ENCODE data around the gene CHGA.

Gene CHGA

DNA sequence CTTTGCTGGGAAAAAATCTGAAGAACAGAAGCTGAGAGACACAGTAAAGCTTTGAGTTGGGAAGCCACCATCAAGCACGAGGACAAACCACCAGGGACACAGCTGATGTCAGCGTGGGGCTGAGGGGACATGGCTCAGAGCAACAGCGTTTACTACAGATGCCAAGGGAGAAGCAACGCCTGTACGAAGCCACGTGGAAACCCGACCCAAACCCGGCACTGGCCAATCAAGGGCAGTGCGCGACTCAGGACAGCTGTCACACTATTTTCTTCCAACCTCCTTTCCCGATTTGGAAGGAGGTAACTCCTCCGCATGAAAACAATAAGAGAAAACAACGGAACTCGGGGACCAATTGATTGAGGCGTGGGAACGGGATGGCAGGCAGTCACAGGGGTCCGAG lies 20.2 kb upstream of the CHGA start:
- no peak for TF ChIP-seq CTCF (IDR thresholded peaks at IDR 0.05; ENCODE audit: low read depth, low read length, missing control alignments)
- in situ Hi-C loops (cut with HindIII; ENCODE audit: low sequenced_read_pairs) = no loop called here
- DNase-seq (ENCODE audit: low read depth) = no peak
- H3K4me3 ChIP-seq (ENCODE audit: low read depth, low read length) = no peak overlapping the region

- no peak for DNase-seq (ENCODE audit: low read depth)
- in situ Hi-C loops (cut with HindIII; ENCODE audit: low sequenced_read_pairs) = no loop called here
- no peak overlapping the region for H3K4me3 ChIP-seq (ENCODE audit: low read depth, low read length)
- no peak for TF ChIP-seq CTCF (IDR thresholded peaks at IDR 0.05; ENCODE audit: low read depth, low read length, missing control alignments)
Observed at GRCh38 chr14:92903359-92903758, 19.6 kb upstream of the CHGA start.

DNA sequence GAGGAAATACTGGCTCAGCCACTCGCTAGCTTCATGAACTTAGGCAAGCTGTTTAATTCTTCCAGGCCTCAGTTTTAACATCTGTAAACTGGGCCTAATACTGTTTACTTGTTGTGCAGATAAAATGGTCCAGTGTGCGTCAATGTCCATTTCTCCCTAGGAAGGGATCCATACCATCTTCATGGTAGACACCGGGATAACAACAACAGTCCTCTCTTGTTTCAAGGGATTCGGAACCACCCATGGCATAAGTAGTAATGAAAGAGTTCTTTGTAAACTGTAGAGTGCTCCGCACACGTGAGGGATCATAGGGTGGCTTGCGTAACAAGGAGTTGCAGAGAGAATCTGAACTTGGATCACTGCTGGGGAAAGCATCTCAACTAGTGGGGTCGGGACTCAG lies 17.3 kb upstream of the CHGA start:
- no peak overlapping the region for H3K4me3 ChIP-seq (ENCODE audit: low read depth, low read length)
- DNase-seq (ENCODE audit: low read depth) = no peak
- no peak for TF ChIP-seq CTCF (IDR thresholded peaks at IDR 0.05; ENCODE audit: low read depth, low read length, missing control alignments)
- in situ Hi-C loops (cut with HindIII; ENCODE audit: low sequenced_read_pairs) = no loop called here

GRCh38 chr14:92906420-92906819 lies 16.5 kb upstream of the CHGA start:
- in situ Hi-C loops (cut with HindIII; ENCODE audit: low sequenced_read_pairs) = no loop called here
- no peak for DNase-seq (ENCODE audit: low read depth)
- TF ChIP-seq CTCF (IDR thresholded peaks at IDR 0.05; ENCODE audit: low read depth, low read length, missing control alignments) = no peak
- H3K4me3 ChIP-seq (ENCODE audit: low read depth, low read length) = no peak overlapping the region

- H3K4me3 ChIP-seq (ENCODE audit: low read depth, low read length) = no peak overlapping the region
- in situ Hi-C loops (cut with HindIII; ENCODE audit: low sequenced_read_pairs) = no loop called here
- DNase-seq (ENCODE audit: low read depth) = no peak
- no peak for TF ChIP-seq CTCF (IDR thresholded peaks at IDR 0.05; ENCODE audit: low read depth, low read length, missing control alignments)
Observed at GRCh38 chr14:92906823-92907222, 16.1 kb upstream of the CHGA start.

DNA sequence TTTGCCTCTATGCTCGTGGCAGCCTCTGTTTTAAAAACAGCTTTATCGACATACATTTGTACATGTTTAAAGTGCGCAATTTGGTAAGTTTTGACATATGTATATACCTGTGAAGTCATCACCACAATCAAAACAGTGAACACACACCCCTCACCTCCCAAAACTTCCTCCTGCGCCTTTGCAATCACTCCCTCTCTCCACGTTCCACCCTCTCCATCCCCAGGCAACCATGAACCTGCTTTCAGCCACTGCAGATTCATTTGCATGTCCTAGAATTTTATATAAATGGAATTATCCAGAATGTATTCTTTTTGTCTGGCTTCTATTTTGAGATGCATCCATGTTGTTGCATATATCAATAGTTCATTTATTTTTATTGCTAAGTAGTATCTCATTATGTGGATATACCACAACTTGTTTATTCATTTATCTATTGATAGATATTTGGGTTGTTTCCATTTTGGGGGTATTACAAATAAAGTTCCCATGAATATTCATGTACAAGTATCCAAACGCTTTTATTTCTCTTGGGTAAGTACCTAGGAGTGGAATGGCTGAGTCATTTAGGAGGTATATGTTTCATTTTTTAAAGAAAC lies 15.5 kb upstream of the CHGA start:
- no peak overlapping the region for H3K4me3 ChIP-seq (ENCODE audit: low read depth, low read length)
- TF ChIP-seq CTCF (IDR thresholded peaks at IDR 0.05; ENCODE audit: low read depth, low read length, missing control alignments) = no peak
- in situ Hi-C loops (cut with HindIII; ENCODE audit: low sequenced_read_pairs) = no loop called here
- DNase-seq (ENCODE audit: low read depth) = no peak
